Dedifferentiated amniotic fluid mesenchymal stem cell (primary cell): Measurements from ENCODE around the gene PIGX.

Source experiments
- DNase-seq: peaks from one replicate; pipeline ENCODE4 v3.0.0-alpha.2; 2016; ENCODE audit errors: extremely low spot score

The PIGX gene

GRCh38 chr3:196757876-196758739 lies 45.9 kb downstream of the PIGX start:
- no peak for DNase-seq

GRCh38 chr3:196763179-196763578 lies 51.0 kb downstream of the PIGX start:
- no peak for DNase-seq

DNA sequence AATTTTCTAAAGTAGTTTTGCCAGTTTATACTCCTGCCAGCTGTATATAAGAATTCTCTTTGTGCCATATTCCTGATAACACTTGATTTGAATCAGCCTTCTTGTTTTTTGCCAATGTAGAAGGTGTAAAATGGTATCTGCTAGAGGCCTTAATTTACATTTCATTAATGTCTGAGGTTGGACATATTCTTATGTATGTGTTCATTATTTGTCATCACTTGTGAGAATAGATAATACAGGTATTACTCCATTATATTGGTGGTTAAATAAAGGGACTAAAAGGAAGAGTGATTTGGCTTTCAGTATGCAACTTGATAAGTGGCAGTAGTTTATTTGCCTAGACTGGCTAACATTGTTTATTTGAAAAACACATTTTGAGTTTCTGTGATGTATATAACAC lies 53.3 kb downstream of the PIGX start:
- no peak for DNase-seq

DNA sequence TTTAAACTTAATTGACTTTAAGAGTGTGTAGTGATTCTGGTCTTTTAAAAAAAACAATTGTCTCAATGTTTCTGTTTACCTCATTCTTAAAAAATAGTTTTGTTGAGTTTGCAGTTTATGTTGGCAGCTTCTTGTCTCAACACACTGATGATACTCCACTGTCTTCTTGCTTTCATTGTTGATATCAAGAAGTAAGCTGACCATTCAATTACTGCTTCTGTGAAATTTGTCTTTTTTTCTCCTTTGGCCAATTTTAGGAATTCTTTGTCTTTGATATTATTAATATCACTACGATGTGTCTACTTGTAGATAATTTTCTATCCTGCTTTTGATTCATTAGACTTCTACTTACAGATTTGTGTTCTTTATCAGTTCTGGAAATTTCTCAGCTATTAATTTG lies 58.9 kb downstream of the PIGX start:
- DNase-seq: no peak

DNA sequence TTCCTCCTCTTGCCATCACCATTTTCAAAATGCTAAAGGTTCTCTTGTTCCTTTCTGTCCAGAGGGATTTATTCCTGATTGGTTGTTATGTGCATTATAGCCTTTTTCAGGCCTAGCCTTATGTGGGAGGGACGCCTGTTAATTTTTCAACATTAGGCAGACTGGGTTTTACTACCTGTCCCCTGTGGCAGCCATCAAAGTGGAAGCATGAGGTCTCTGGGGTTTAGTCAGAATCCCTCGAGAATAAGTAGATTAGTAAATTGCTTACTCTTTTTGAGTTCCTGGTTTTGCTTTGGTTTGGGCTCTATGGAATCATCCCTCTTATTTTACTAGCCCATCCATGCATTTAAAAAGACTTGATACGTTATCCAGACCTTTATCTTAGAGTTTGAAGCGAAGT lies 59.9 kb downstream of the PIGX start:
- DNase-seq: no peak

- DNase-seq: no peak
Observed at GRCh38 chr3:196772897-196773296, 60.7 kb downstream of the PIGX start.

- DNase-seq: no peak
Observed at GRCh38 chr3:196774191-196774820, 62.1 kb downstream of the PIGX start.

GRCh38 chr3:196774848-196775422 lies 62.8 kb downstream of the PIGX start:
- no peak for DNase-seq

GRCh38 chr3:196775938-196776337 lies 63.8 kb downstream of the PIGX start:
- DNase-seq: no peak

DNA sequence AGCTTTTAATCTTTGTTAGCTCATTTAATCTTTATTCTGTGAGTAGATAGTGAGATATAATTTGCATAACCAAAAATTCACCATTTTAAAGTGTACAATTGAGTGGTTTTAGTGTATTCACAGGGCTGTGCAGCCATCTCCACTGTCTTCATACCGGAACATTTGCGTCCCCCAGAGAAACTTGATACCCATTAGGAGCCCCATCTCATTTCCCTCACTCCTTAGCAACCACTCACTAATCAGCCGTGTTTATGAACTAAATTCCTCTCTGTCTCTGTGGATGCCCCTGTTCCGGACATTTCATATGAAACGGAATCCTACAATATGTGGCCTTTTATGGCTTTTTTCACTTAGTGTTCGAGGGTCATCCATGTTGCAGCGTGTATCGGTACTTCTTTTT lies 65.7 kb downstream of the PIGX start:
- DNase-seq: no peak

DNA sequence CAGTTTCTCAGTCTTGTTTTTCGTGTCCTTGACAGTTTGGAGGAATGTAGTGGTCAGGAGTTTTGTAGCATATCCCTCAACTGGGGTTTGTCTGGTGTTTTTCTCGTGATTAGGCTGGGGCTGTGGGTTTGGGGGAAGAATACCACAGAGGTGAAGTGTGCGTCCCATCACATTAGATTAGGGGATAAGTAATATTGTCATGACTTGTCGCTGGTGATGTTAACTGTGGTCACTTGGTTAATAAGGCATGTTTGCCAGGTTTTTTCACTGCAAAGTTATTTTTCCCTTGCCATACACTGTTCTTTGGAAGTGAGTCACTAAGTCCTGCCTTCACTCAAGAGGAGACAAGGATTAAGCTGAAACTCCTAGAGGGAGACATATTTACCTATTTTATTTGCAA lies 66.6 kb downstream of the PIGX start:
- peak; percentile 59 for DNase-seq

- no peak for DNase-seq
Observed at GRCh38 chr3:196782511-196782910, 70.3 kb downstream of the PIGX start.
